GM23338 (cell line): ENCODE data around the gene DSC2. TPM values are rescaled to one million over a fixed set of nuclear protein-coding genes. Genes with fewer than 3 reads are reported as not detected.

ENCODE experiments used
- ATAC-seq: fragments of 200-7000 bp; cut with Tn5 transposase; 3 replicates; pipeline ENCODE4 v1.9.1; 2020
- DNase-seq: peaks from one replicate; pipeline ENCODE4 v3.0.0-alpha.2; 2015; ENCODE audit warnings: low spot score
- H2AFZ ChIP-seq: fragments of 200-600 bp; sonication (generic); 2 replicates; pipeline ENCODE4 v1.8.0; 2016; ENCODE audit warnings: antibody characterized with exemption, mild to moderate bottlenecking, moderate library complexity
- H3F3A ChIP-seq: fragments of 200-600 bp; sonication (generic); replicated peaks from 2 replicates; pipeline ENCODE4 v1.8.0; 2017; ENCODE audit warnings: antibody characterized with exemption, mixed run types, low read depth
- H3K27ac ChIP-seq: fragments of 200-600 bp; sonication (generic); 2 replicates; pipeline ENCODE4 v1.6.1; 2016; ENCODE audit warnings: low read depth
- H3K27me3 ChIP-seq: fragments of 200-600 bp; sonication (generic); 2 replicates; pipeline ENCODE4 v1.8.0; 2016; ENCODE audit warnings: mild to moderate bottlenecking, mixed run types, moderate library complexity; ENCODE audit not compliant: insufficient read depth
- H3K36me3 ChIP-seq: fragments of 200-600 bp; sonication (generic); 2 replicates; pipeline ENCODE4 v1.8.0; 2016; ENCODE audit warnings: mild to moderate bottlenecking; ENCODE audit not compliant: insufficient read depth
- H3K4me1 ChIP-seq: fragments of 200-600 bp; sonication (generic); 2 replicates; pipeline ENCODE4 v1.8.0; 2016; ENCODE audit warnings: mild to moderate bottlenecking, moderate library complexity; ENCODE audit not compliant: insufficient read depth
- H3K4me2 ChIP-seq: fragments of 200-600 bp; sonication (generic); 2 replicates; pipeline ENCODE4 v1.7.1; 2017; ENCODE audit warnings: mixed run types
- H3K4me3 ChIP-seq: fragments of 200-600 bp; sonication (generic); 2 replicates; pipeline ENCODE4 v1.6.1; 2016; ENCODE audit warnings: mixed run types
- H3K79me2 ChIP-seq: fragments of 200-600 bp; sonication (generic); replicated peaks from 2 replicates; pipeline ENCODE4 v1.8.0; 2017; ENCODE audit warnings: mild to moderate bottlenecking; ENCODE audit not compliant: insufficient read depth
- H3K9me2 ChIP-seq: fragments of 200-600 bp; sonication (generic); 2 replicates; pipeline ENCODE4 v1.8.0; 2017; ENCODE audit not compliant: insufficient read depth
- H4K20me1 ChIP-seq: fragments of 200-600 bp; sonication (generic); replicated peaks from 2 replicates; pipeline ENCODE4 v1.8.0; 2017; ENCODE audit warnings: mild to moderate bottlenecking; ENCODE audit not compliant: insufficient read depth
- H3K27ac Mint-ChIP-seq: 2 replicates; pipeline ENCODE4 v1.8.0; 2020; ENCODE audit warnings: inconsistent platforms, mild to moderate bottlenecking, moderate library complexity, mixed read lengths
- H3K27me3 Mint-ChIP-seq: 3 replicates; pipeline ENCODE4 v1.8.0; 2022; ENCODE audit warnings: low read depth, mild to moderate bottlenecking, moderate library complexity, mixed read lengths, inconsistent platforms; ENCODE audit not compliant: insufficient read depth, poor library complexity
- H3K36me3 Mint-ChIP-seq: 3 replicates; pipeline ENCODE4 v1.8.0; 2021; ENCODE audit warnings: low read depth, mild to moderate bottlenecking, inconsistent platforms, moderate library complexity, mixed read lengths
- H3K4me1 Mint-ChIP-seq: 3 replicates; pipeline ENCODE4 v1.8.0; 2020; ENCODE audit warnings: mild to moderate bottlenecking, inconsistent platforms, mixed read lengths
- H3K4me3 Mint-ChIP-seq: 3 replicates; pipeline ENCODE4 v1.8.0; 2021; ENCODE audit warnings: moderate library complexity, mild to moderate bottlenecking, inconsistent platforms, mixed read lengths
- H3K9me3 Mint-ChIP-seq: 3 replicates; pipeline ENCODE4 v1.8.0; 2020; ENCODE audit warnings: moderate library complexity, mild to moderate bottlenecking, inconsistent platforms, mixed read lengths
- CREB1 ChIP-seq: fragments of 250-450 bp; sonication (Bioruptor Pico); IDR thresholded peaks from 2 replicates; pipeline ENCODE4 v1.5.0; 2020; ENCODE audit warnings: low read depth, mild to moderate bottlenecking, moderate library complexity
- CTCF ChIP-seq, 2 experiments: fragments of 200-600 bp in 1 of 2; sonication (generic) in 1 of 2; conservative IDR thresholded peaks; 2 replicates each; pipeline versions ENCODE4 v1.5.1 to v1.6.1; 2016 to 2017; ENCODE audit warnings: antibody characterized with exemption in 2 of 2, low read depth in 2 of 2, mild to moderate bottlenecking in 2 of 2, moderate library complexity in 1 of 2
- ETS1 ChIP-seq: IDR thresholded peaks from 2 replicates; pipeline ENCODE4 v1.6.1; 2016; ENCODE audit warnings: antibody characterized with exemption
- EZH2 ChIP-seq: fragments of 200-600 bp; sonication (generic); IDR thresholded peaks from one replicate; pipeline ENCODE4 v1.8.0; 2017; ENCODE audit warnings: antibody characterized with exemption, mild to moderate bottlenecking, low read depth; ENCODE audit not compliant: unreplicated experiment
- EZH2phosphoT487 ChIP-seq: fragments of 200-600 bp; sonication (generic); IDR thresholded peaks from one replicate; pipeline ENCODE4 v1.8.1; 2018; ENCODE audit warnings: antibody characterized with exemption; ENCODE audit not compliant: unreplicated experiment
- JUNB ChIP-seq: IDR thresholded peaks from one replicate; pipeline ENCODE4 v1.6.1; 2016; ENCODE audit warnings: antibody characterized with exemption; ENCODE audit not compliant: unreplicated experiment
- NANOG ChIP-seq: IDR thresholded peaks from 2 replicates; pipeline ENCODE4 v1.6.1; 2016; ENCODE audit warnings: antibody characterized with exemption, borderline replicate concordance
- POLR2AphosphoS5 ChIP-seq: IDR thresholded peaks from 2 replicates; pipeline ENCODE4 v1.6.1; 2016; ENCODE audit warnings: antibody characterized with exemption, low read depth
- REST ChIP-seq: IDR thresholded peaks from one replicate; pipeline ENCODE4 v1.6.1; 2018; ENCODE audit warnings: antibody characterized with exemption; ENCODE audit not compliant: unreplicated experiment
- STAT1 ChIP-seq: IDR thresholded peaks from one replicate; pipeline ENCODE4 v1.6.1; 2016; ENCODE audit warnings: antibody characterized with exemption; ENCODE audit not compliant: unreplicated experiment
- ZNF114 ChIP-seq: fragments of 250-450 bp; sonication (Bioruptor Pico); IDR thresholded peaks from 2 replicates; pipeline ENCODE4 v1.5.0; 2020; ENCODE audit warnings: mild to moderate bottlenecking, moderate library complexity
- ZNF331 ChIP-seq: fragments of 250-450 bp; sonication (Bioruptor Pico); IDR thresholded peaks from 2 replicates; pipeline ENCODE4 v1.5.0; 2020; ENCODE audit warnings: low read depth, mild to moderate bottlenecking, moderate library complexity
- ZNF462 ChIP-seq: fragments of 250-450 bp; sonication (Bioruptor Pico); IDR thresholded peaks from 2 replicates; pipeline ENCODE4 v1.5.0; 2020; ENCODE audit warnings: mild to moderate bottlenecking, moderate library complexity
- polyA plus RNA-seq: library from polyadenylated mRNA; unstranded; fragments of >200 nt; fragmentation: Nextera tagmentation; extraction: Ambion mirVana; gene quantifications from 2 replicates; pipeline ENCODE4 v1.2.1, GENCODE V29; 2016
- total RNA-seq: library from RNA; depleted of rRNA; stranded (reverse); fragments of >200 nt; shearing (Covaris generic); gene quantifications from 2 replicates; pipeline ENCODE4 v1.2.3, GENCODE V29; 2014

The DSC2 gene
- total and polyA plus RNA-seq, 2 experiments from 2014 or later, result 10.5 to 20.4 TPM

GRCh38 chr18:31125878-31126277 is 23.7 kb upstream of the DSC2 start:
- H3K4me1 Mint-ChIP-seq, result no peaks in the 10 kb centered on the region
- no peak overlapping the region for H3K27ac ChIP-seq
- no peak overlapping the region for H3K4me2 ChIP-seq
- no peaks in the 10 kb centered on the region for H3K9me3 Mint-ChIP-seq
- H3K27ac Mint-ChIP-seq, result no peak overlapping the region
- no peak overlapping the region for H3K4me3 Mint-ChIP-seq
- no peaks in the 10 kb centered on the region for H3K9me2 ChIP-seq
- no peaks in the 10 kb centered on the region for H3K4me1 ChIP-seq
- H4K20me1 ChIP-seq, result no peaks in the 10 kb centered on the region
- H3K4me3 ChIP-seq, result no peak overlapping the region
- ATAC-seq (no peak), DNase-seq (no peak)
- TF ChIP-seq STAT1 (no peak), EZH2phosphoT487 (no peak), REST (no peak), ZNF462 (no peak), ZNF114 (CRISPR knock-in tag) (no peak), EZH2 (no peak), ETS1 (no peak), JUNB (no peak), ZNF331 (CRISPR knock-in tag) (no peak), CREB1 (no peak), NANOG (no peak), POLR2AphosphoS5 (no peak), CTCF (conservative IDR thresholded peaks at IDR 0.05; ENCODE audit: low read depth in 2 of 2) (no peak)
- no peaks in the 10 kb centered on the region for H3K36me3 ChIP-seq
- H2AFZ ChIP-seq, result no peak overlapping the region
- no peaks in the 10 kb centered on the region for H3K27me3 Mint-ChIP-seq
- H3K36me3 Mint-ChIP-seq, result no peaks in the 10 kb centered on the region
- no peaks in the 10 kb centered on the region for H3F3A ChIP-seq
- H3K27me3 ChIP-seq, result no peaks in the 10 kb centered on the region
- H3K79me2 ChIP-seq, result no peaks in the 10 kb centered on the region
